ENCODE measurements around the gene AKR1C1. TPM values are rescaled to one million over a fixed set of nuclear protein-coding genes. Genes with fewer than 3 reads are reported as not detected.
A peak's percentile ranks its signal among the peaks of the same experiment; 100 is the strongest.
"Not testable (repeated sequence)": the region's sequence is repeated elsewhere in the genome, so short reads cannot be mapped to it uniquely, and the experiment has no call there.

The AKR1C1 gene
- total RNA-seq, 1 donor from 2014 or later: 1.3 TPM

DNA sequence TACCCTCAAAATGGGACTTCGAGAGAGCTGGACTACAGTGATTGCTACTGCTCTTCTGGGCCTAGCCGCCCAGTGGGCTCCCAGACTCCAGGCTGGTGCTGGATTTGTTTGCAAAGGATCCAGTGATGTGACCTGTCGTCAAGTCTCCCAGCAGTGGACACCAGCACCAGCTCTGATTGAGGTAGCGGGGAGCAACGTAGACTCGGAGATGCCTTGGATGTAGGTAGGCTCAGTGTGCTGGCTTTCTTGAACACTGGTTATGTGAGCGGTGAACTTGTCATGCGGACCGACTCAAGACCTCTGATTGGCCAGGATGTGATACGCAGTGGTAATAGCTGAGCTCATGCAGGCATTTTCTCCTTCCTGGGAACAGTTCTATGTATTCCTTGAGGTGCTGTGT, 21.0 kb downstream of the AKR1C1 start:
- Mint-ChIP-seq H3K27me3 (ENCODE audit: low read depth, unreplicated experiment) (peaks cover 10% of the 10 kb centered on the region), H3K27ac (ENCODE audit: unreplicated experiment) (no peak overlapping the region), H3K9me3 (ENCODE audit: unreplicated experiment) (no peaks in the 10 kb centered on the region), H3K4me3 (ENCODE audit: unreplicated experiment) (no peak overlapping the region), H3K4me1 (ENCODE audit: low read depth, unreplicated experiment) (no peaks in the 10 kb centered on the region), H3K36me3 (ENCODE audit: low read depth, unreplicated experiment) (no peaks in the 10 kb centered on the region)
- Histone ChIP-seq H3K4me2 (ENCODE audit: low read length) (no peak overlapping the region), H3K27me3 (ENCODE audit: insufficient read depth, low read length) (no peaks in the 10 kb centered on the region), H3K79me2 (ENCODE audit: insufficient read depth, low read length) (no peaks in the 10 kb centered on the region), H3K9me3 (ENCODE audit: insufficient read depth, low read depth, low read length) (no peaks in the 10 kb centered on the region), H4K20me1 (ENCODE audit: insufficient read depth, low read length) (no peaks in the 10 kb centered on the region), H3K36me3 (ENCODE audit: insufficient read depth, low read length) (no peaks in the 10 kb centered on the region), H3K9ac (ENCODE audit: low read length) (no peak overlapping the region), H2AFZ (ENCODE audit: low read depth, low read length) (no peak overlapping the region), H3K4me3 (ENCODE audit: insufficient read depth, low read depth, low read length) (no peak overlapping the region), H3K27ac (ENCODE audit: low read depth, low read length) (no peak overlapping the region), H3K4me1 (ENCODE audit: insufficient read depth, low read length) (no peaks in the 10 kb centered on the region)
- no peak for FAIRE-seq
- no peak for DNase-seq (ENCODE audit: low read depth)
- TF ChIP-seq EZH2 (IDR thresholded peaks at IDR 0.05; ENCODE audit: insufficient read depth, low read length): no peak
- no peak for TF ChIP-seq CTCF (IDR thresholded peaks at IDR 0.05; ENCODE audit: insufficient read depth, low read depth, low read length)

- Histone ChIP-seq H3K79me2 (ENCODE audit: insufficient read depth, low read length) (no peaks in the 10 kb centered on the region), H2AFZ (ENCODE audit: low read depth, low read length) (no peak overlapping the region), H3K27ac (ENCODE audit: low read depth, low read length) (no peak overlapping the region), H3K4me2 (ENCODE audit: low read length) (no peak overlapping the region), H3K9ac (ENCODE audit: low read length) (no peak overlapping the region), H3K4me1 (ENCODE audit: insufficient read depth, low read length) (no peaks in the 10 kb centered on the region), H3K9me3 (ENCODE audit: insufficient read depth, low read depth, low read length) (no peaks in the 10 kb centered on the region), H3K36me3 (ENCODE audit: insufficient read depth, low read length) (no peaks in the 10 kb centered on the region), H3K4me3 (ENCODE audit: insufficient read depth, low read depth, low read length) (no peak overlapping the region), H3K27me3 (ENCODE audit: insufficient read depth, low read length) (no peaks in the 10 kb centered on the region), H4K20me1 (ENCODE audit: insufficient read depth, low read length) (no peaks in the 10 kb centered on the region)
- FAIRE-seq (no peak), DNase-seq (ENCODE audit: low read depth) (peak; percentile 14)
- no peak for TF ChIP-seq EZH2 (IDR thresholded peaks at IDR 0.05; ENCODE audit: insufficient read depth, low read length)
- TF ChIP-seq CTCF (IDR thresholded peaks at IDR 0.05; ENCODE audit: insufficient read depth, low read depth, low read length): no peak
- Mint-ChIP-seq H3K36me3 (ENCODE audit: low read depth, unreplicated experiment) (no peaks in the 10 kb centered on the region), H3K27me3 (ENCODE audit: low read depth, unreplicated experiment) (peaks cover 13% of the 10 kb centered on the region), H3K4me3 (ENCODE audit: unreplicated experiment) (no peak overlapping the region), H3K9me3 (ENCODE audit: unreplicated experiment) (no peaks in the 10 kb centered on the region), H3K27ac (ENCODE audit: unreplicated experiment) (no peak overlapping the region), H3K4me1 (ENCODE audit: low read depth, unreplicated experiment) (no peaks in the 10 kb centered on the region)
These were observed 21.9 kb downstream of the AKR1C1 start for GRCh38 chr10:4984971-4985594.

DNA sequence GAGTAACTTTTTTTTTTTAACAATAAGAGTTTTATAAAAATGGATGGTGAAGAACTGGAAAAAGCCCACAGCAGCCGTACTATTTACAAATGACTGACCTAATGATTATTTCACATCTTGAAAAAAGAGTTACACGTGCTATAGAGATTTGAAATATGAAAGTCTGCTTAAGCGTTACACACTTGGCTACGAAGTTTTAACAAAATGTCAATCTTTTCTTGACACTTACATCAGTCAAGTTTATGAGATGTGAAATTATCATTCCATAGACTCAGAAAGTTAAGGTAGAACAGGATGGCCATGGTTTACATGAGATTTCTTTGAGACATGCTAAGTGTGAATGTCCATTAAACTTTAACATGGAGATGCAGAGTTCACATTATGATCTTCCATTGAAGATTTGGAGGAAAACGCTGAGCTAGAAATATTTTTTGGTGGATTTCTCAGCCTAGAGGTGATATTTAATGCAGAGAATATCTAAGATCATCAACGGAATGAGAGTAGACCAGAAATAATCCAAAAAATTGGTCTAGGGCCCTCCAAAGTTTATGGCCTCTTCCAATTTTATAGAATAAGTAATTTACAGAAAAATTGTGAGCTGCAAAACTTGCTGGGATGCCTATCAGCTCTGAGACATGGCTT, 24.9 kb downstream of the AKR1C1 start:
- H3K9ac ChIP-seq (ENCODE audit: low read length); H3K27me3 ChIP-seq (ENCODE audit: insufficient read depth, low read length); H3K4me3 Mint-ChIP-seq (ENCODE audit: unreplicated experiment); H3K79me2 ChIP-seq (ENCODE audit: insufficient read depth, low read length); H3K36me3 ChIP-seq (ENCODE audit: insufficient read depth, low read length); H3K36me3 Mint-ChIP-seq (ENCODE audit: low read depth, unreplicated experiment); H2AFZ ChIP-seq (ENCODE audit: low read depth, low read length); H4K20me1 ChIP-seq (ENCODE audit: insufficient read depth, low read length); H3K9me3 Mint-ChIP-seq (ENCODE audit: unreplicated experiment); H3K4me1 Mint-ChIP-seq (ENCODE audit: low read depth, unreplicated experiment); FAIRE-seq; H3K9me3 ChIP-seq (ENCODE audit: insufficient read depth, low read depth, low read length); DNase-seq (ENCODE audit: low read depth); H3K4me2 ChIP-seq (ENCODE audit: low read length); H3K4me3 ChIP-seq (ENCODE audit: insufficient read depth, low read depth, low read length); H3K27ac ChIP-seq (ENCODE audit: low read depth, low read length); H3K27ac Mint-ChIP-seq (ENCODE audit: unreplicated experiment); H3K4me1 ChIP-seq (ENCODE audit: insufficient read depth, low read length): not testable (repeated sequence)
- peaks cover 13% of the 10 kb centered on the region for H3K27me3 Mint-ChIP-seq (ENCODE audit: low read depth, unreplicated experiment)

Measured in astrocyte (in vitro differentiated cells and primary cell).